DND-41 (cell line): ENCODE measurements around the gene JADE1.

ENCODE experiments used
- ATAC-seq: fragments of 200-7000 bp; cut with Tn5 transposase; 3 replicates; pipeline ENCODE4 v1.9.1; 2021; ENCODE audit warnings: low read depth; ENCODE audit not compliant: insufficient read depth
- DNase-seq: peaks from one replicate; pipeline ENCODE4 v3.0.0-alpha.2; 2020
- H2AFZ ChIP-seq: 2 replicates; pipeline ENCODE4 v1.6.0; 2012; ENCODE audit warnings: low read depth, low read length
- H3K27ac ChIP-seq: 2 replicates; pipeline ENCODE4 v1.5.1; 2012; ENCODE audit warnings: low read length, inconsistent platforms
- H3K27me3 ChIP-seq: fragments of 200-600 bp; sonication (generic); 2 replicates; pipeline ENCODE4 v1.6.0; 2012; ENCODE audit warnings: low read length, mild to moderate bottlenecking, inconsistent platforms; ENCODE audit not compliant: insufficient read depth, poor library complexity
- H3K36me3 ChIP-seq: 2 replicates; pipeline ENCODE4 v1.5.1; 2012; ENCODE audit warnings: low read length, inconsistent platforms; ENCODE audit not compliant: insufficient read depth
- H3K4me1 ChIP-seq: 2 replicates; pipeline ENCODE4 v1.5.1; 2012; ENCODE audit warnings: mild to moderate bottlenecking, low read length; ENCODE audit not compliant: insufficient read depth
- H3K4me2 ChIP-seq: 2 replicates; pipeline ENCODE4 v1.6.0; 2012; ENCODE audit warnings: mild to moderate bottlenecking, moderate library complexity, low read length, inconsistent platforms; ENCODE audit not compliant: insufficient read depth
- H3K4me3 ChIP-seq, 2 experiments: fragments of 200-600 bp in 1 of 2; shearing (Covaris generic) in 1 of 2; 2 replicates each; pipeline ENCODE4 v1.5.1; 2012 to 2016; ENCODE audit warnings: inconsistent platforms in 2 of 2, low read length in 2 of 2, mild to moderate bottlenecking in 2 of 2, low read depth in 1 of 2, moderate library complexity in 1 of 2
- H3K79me2 ChIP-seq: 2 replicates; pipeline ENCODE4 v1.6.0; 2012; ENCODE audit warnings: low read length, inconsistent platforms; ENCODE audit not compliant: insufficient read depth
- H3K9ac ChIP-seq: 2 replicates; pipeline ENCODE4 v1.6.0; 2012; ENCODE audit warnings: low read depth, mild to moderate bottlenecking, inconsistent platforms, low read length, moderate library complexity
- H3K9me3 ChIP-seq: 2 replicates; pipeline ENCODE4 v1.5.1; 2012; ENCODE audit warnings: low read length, moderate library complexity, mild to moderate bottlenecking, inconsistent platforms; ENCODE audit not compliant: insufficient read depth, severe bottlenecking
- H4K20me1 ChIP-seq: 2 replicates; pipeline ENCODE4 v1.6.0; 2012; ENCODE audit warnings: low read length; ENCODE audit not compliant: insufficient read depth
- EZH2 ChIP-seq: IDR thresholded peaks from 3 replicates; pipeline ENCODE4 v1.6.1; 2012; ENCODE audit warnings: borderline replicate concordance, low read depth, mild to moderate bottlenecking, moderate library complexity, low read length, inconsistent platforms; ENCODE audit not compliant: severe bottlenecking
- TF ChIP-seq, protein P1 (sequence below): IDR thresholded peaks from 2 replicates; pipeline ENCODE4 v1.5.1; 2012; ENCODE audit warnings: borderline replicate concordance, low read length, moderate library complexity, mild to moderate bottlenecking; ENCODE audit not compliant: poor library complexity, severe bottlenecking; ENCODE audit errors: extremely low read depth

JADE1 gene

DNA sequence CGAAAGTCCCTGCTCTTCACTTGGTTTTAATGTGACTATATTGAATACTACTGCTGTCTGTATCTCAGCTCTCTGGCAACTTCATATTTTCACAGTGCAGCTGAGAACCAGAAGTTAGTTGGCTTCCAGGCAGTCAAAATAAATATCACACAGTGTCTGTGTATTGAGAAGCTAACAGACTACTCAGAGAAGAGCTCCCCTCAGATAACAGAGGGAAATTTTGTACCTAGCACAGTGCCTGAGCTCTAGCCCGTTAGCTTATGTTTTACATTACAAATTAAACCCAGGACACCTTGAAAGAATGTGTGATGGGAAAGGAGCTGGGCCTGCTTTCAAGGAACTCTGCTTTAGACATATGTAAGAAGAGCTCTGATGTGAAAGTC lies 22.7 kb downstream of the JADE1 start:
- Histone ChIP-seq H3K36me3 (peaks cover 85% of the 10 kb centered on the region), H2AFZ (no peak overlapping the region), H3K27me3 (no peaks in the 10 kb centered on the region), H3K27ac (no peak overlapping the region), H3K9me3 (no peaks in the 10 kb centered on the region), H4K20me1 (peaks cover 91% of the 10 kb centered on the region), H3K4me1 (no peaks in the 10 kb centered on the region), H3K4me3 (no peak overlapping the region), H3K4me2 (no peak overlapping the region), H3K9ac (no peak overlapping the region), H3K79me2 (peaks cover 100% of the 10 kb centered on the region)
- no peak for DNase-seq
- no peak for ATAC-seq
- TF ChIP-seq, protein P1, sequence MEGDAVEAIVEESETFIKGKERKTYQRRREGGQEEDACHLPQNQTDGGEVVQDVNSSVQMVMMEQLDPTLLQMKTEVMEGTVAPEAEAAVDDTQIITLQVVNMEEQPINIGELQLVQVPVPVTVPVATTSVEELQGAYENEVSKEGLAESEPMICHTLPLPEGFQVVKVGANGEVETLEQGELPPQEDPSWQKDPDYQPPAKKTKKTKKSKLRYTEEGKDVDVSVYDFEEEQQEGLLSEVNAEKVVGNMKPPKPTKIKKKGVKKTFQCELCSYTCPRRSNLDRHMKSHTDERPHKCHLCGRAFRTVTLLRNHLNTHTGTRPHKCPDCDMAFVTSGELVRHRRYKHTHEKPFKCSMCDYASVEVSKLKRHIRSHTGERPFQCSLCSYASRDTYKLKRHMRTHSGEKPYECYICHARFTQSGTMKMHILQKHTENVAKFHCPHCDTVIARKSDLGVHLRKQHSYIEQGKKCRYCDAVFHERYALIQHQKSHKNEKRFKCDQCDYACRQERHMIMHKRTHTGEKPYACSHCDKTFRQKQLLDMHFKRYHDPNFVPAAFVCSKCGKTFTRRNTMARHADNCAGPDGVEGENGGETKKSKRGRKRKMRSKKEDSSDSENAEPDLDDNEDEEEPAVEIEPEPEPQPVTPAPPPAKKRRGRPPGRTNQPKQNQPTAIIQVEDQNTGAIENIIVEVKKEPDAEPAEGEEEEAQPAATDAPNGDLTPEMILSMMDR: no peak
- no peak for TF ChIP-seq EZH2

DNA sequence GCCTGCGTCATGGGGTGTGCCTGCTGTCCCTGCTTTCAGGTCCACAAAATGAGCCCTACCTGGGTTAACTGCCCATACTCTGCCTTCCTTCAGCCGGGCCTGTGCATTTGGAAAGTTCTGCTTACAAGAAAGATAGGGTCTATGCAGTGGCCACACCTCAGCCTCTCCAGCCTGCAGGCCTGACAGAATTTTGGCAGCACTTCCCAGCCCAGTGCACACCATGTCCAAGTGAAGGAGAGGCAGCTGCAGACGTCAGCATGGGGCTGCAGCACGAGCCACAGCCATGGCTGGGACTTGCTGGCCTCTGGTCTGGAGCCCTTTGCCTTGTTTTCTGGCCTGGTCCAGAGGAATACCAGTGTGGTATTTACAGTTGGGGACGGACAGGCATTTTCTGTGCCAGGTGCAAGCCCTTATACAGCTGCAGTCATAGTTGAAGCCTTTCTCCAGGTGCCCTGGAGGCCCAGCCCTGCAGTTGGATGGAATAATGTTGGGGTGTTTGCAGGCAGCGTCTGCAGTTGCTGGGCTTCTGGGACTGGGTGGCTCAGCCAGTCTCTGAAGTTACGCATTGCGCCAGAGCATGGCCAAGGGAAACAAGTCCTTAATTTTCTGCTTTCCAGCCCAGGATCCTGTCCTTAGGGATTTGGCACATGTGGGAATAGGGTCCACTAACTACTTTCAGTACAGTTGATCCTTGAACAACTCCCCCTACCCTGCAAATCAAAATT lies 26.2 kb downstream of the JADE1 start:
- Histone ChIP-seq H4K20me1 (peaks cover 92% of the 10 kb centered on the region), H3K4me2 (no peak overlapping the region), H3K9ac (no peak overlapping the region), H3K9me3 (no peaks in the 10 kb centered on the region), H3K27me3 (no peaks in the 10 kb centered on the region), H2AFZ (no peak overlapping the region), H3K79me2 (peaks cover 100% of the 10 kb centered on the region), H3K36me3 (peaks cover 92% of the 10 kb centered on the region), H3K4me3 (no peak overlapping the region), H3K4me1 (no peaks in the 10 kb centered on the region), H3K27ac (no peak overlapping the region)
- peak; percentile 22; the same call in 1 of the 3 replicates for ATAC-seq
- TF ChIP-seq, protein P1: no peak
- no peak for TF ChIP-seq EZH2
- DNase-seq: no peak

DNA sequence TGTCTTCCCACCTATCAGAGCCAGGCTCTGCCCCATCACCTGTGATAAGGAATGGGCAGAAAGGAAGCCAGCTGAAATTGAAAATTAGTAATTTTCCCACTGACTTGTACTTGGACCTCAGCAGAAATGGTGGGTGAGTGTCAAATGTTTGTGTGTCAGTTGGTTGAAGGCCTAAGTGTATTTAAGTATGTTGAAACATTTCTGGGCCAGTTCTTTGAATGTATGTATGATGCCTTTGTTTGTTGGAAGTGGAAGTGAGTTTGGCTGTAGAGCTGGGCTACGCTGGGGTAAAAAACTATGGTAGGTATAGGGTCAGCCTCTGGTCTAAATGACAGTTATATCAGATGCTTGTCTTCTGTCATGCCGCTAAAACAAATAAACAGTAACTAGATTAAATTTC lies 27.7 kb downstream of the JADE1 start:
- no peak overlapping the region for H3K27ac ChIP-seq
- peaks cover 100% of the 10 kb centered on the region for H3K79me2 ChIP-seq
- H3K4me1 ChIP-seq: no peaks in the 10 kb centered on the region
- no peak overlapping the region for H2AFZ ChIP-seq
- no peak for DNase-seq
- H3K36me3 ChIP-seq: peaks cover 92% of the 10 kb centered on the region
- no peak overlapping the region for H3K4me3 ChIP-seq
- TF ChIP-seq EZH2: no peak
- TF ChIP-seq, protein P1: no peak
- no peak overlapping the region for H3K4me2 ChIP-seq
- peaks cover 90% of the 10 kb centered on the region for H4K20me1 ChIP-seq
- no peaks in the 10 kb centered on the region for H3K27me3 ChIP-seq
- ATAC-seq: no peak
- H3K9ac ChIP-seq: no peak overlapping the region
- no peaks in the 10 kb centered on the region for H3K9me3 ChIP-seq

DNA sequence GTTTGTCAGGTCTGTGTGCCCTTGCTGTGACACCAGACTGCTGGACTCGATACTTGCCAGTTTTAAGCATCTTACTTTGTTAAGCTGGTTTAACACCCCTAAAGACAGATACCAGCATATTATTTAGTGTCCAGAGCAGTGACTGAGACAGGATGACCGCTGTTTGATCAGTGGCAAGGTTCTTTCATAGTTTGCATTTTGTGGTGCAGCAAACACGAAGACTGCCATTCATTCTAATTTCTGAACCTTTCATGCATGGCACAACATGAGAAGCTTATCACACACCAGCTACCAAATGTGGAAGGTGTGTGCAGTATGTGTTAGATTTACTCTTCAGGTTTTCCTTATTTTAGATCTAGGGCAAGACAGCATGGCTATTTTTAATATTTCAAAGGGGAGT lies 28.2 kb downstream of the JADE1 start:
- Histone ChIP-seq H3K4me3 (no peak overlapping the region), H3K9me3 (no peaks in the 10 kb centered on the region), H2AFZ (no peak overlapping the region), H4K20me1 (peaks cover 90% of the 10 kb centered on the region), H3K27ac (peak overlapping the region; percentile 29; the same call in 1 of the 2 replicates), H3K27me3 (no peaks in the 10 kb centered on the region), H3K4me2 (no peak overlapping the region), H3K4me1 (no peaks in the 10 kb centered on the region), H3K9ac (no peak overlapping the region), H3K79me2 (peaks cover 100% of the 10 kb centered on the region), H3K36me3 (peaks cover 92% of the 10 kb centered on the region)
- TF ChIP-seq EZH2: no peak
- TF ChIP-seq, protein P1: no peak
- ATAC-seq: no peak
- no peak for DNase-seq
